Activated T-cell treated with anti-CD3 and anti-CD28 coated beads, Interleukin-2, amount 50 U/mL, for 48 hours (primary cell): ENCODE measurements around the gene NAPSA.
A peak's percentile ranks its signal among the peaks of the same experiment; 100 is the strongest.

Source experiments
- DNase-seq, 2 experiments: peaks; one replicate each; pipeline ENCODE4 v3.0.0-alpha.2; 2020

The NAPSA gene

GRCh38 chr19:50383852-50384684 lies 18.6 kb upstream of the NAPSA start, which contains the start of gene POLD1:
TSS of gene POLD1 (plus strand) at chr19:50384347. CDS start at chr19:50398852, 14,505 bp downstream.
- peak; percentile 99 for DNase-seq

GRCh38 chr19:50383001-50383851 lies 17.8 kb upstream of the NAPSA start:
- DNase-seq: no peak

- DNase-seq: no peak
Observed at GRCh38 chr19:50381881-50382729, 16.7 kb upstream of the NAPSA start.

- no peak for DNase-seq
Observed at GRCh38 chr19:50380751-50381151, 15.3 kb upstream of the NAPSA start.

- no peak for DNase-seq
Observed at GRCh38 chr19:50380137-50380536, 14.7 kb upstream of the NAPSA start.

GRCh38 chr19:50379602-50380001 lies 14.2 kb upstream of the NAPSA start:
- no peak for DNase-seq

GRCh38 chr19:50378863-50379236 lies 13.4 kb upstream of the NAPSA start:
- no peak for DNase-seq

GRCh38 chr19:50378169-50378862 lies 12.9 kb upstream of the NAPSA start:
- no peak for DNase-seq

- no peak for DNase-seq
Observed at GRCh38 chr19:50377517-50377916, 12.1 kb upstream of the NAPSA start.

- peak; percentile 63 to 71 for DNase-seq
Observed at GRCh38 chr19:50377051-50377461, 11.6 kb upstream of the NAPSA start.

- DNase-seq: peak; percentile 96
Observed at GRCh38 chr19:50376166-50377050, 11.0 kb upstream of the NAPSA start, which contains the start of gene NR1H2. TSS of gene NR1H2 (plus strand) at chr19:50376457. CDS start at chr19:50377606, 1,149 bp downstream.

- DNase-seq: no peak
Observed at GRCh38 chr19:50371914-50372475, 6.6 kb upstream of the NAPSA start.

GRCh38 chr19:50368649-50369570 lies 3.5 kb upstream of the NAPSA start:
- peak; percentile 92 for DNase-seq

- peak; percentile 77 to 81 for DNase-seq
Observed at GRCh38 chr19:50362656-50363424, 2.6 kb downstream of the NAPSA start.

GRCh38 chr19:50362030-50362412 lies 3.4 kb downstream of the NAPSA start:
- peak; percentile 59 to 69 for DNase-seq

- peak; percentile 54 to 57 for DNase-seq
Observed at GRCh38 chr19:50361290-50362029, 4.0 kb downstream of the NAPSA start.

- DNase-seq: no peak
Observed at GRCh38 chr19:50359328-50359818, 6.1 kb downstream of the NAPSA start.
